ENCODE measurements around the gene UGT1A5.
"Not testable (repeated sequence)": the region's sequence is repeated elsewhere in the genome, so short reads cannot be mapped to it uniquely, and the experiment has no call there.

The UGT1A5 gene

DNA sequence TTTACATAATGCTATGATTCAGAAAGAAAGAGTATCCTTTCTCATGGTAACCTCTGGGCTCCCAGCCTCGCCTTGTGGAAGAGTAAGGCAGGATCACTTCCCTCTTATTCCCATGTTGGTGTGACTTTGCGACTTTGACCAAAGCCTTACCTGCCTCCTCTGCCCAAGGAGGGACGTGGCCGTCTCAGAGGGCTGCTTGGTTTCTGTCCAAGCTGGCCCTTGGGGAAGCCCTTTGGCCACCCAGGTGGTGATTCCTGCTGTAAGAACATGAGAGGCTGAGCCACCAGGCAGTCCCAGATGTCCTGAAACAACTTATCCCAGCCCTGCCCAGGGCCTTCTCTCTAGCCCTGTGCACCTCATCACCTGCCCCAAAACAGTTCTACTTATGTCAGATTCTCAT, 14.0 kb upstream of the UGT1A5 start:
- no peak for DNase-seq

DNA sequence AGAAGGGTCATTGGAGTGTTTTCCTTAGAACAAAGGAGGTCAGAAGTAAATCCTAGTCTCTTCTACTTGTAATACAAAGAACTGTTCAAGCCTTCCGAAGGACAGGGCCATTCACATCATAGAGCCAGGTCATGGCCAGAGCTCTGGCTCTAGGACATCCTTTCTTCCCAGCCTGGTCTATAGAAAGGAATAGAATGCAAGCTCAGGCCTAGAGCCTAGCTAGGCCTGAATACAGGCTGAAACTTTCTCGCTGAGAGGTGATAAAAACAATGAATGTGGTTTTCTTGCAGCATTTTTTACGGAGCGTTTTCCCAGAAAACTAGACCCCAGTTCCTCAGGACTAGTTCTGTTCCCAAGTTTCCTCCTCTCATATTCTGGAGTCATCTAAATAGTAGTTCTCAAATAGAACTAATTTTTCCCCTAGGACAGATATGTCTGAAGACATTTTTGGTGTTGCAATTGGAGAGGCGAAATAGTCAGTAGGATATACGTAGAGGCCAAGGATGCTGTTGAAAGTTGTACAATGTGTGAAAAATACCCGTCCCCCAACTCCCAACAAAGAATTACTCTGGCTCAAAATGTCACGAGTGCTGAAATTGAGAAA, 13.2 kb upstream of the UGT1A5 start:
- DNase-seq: no peak

DNA sequence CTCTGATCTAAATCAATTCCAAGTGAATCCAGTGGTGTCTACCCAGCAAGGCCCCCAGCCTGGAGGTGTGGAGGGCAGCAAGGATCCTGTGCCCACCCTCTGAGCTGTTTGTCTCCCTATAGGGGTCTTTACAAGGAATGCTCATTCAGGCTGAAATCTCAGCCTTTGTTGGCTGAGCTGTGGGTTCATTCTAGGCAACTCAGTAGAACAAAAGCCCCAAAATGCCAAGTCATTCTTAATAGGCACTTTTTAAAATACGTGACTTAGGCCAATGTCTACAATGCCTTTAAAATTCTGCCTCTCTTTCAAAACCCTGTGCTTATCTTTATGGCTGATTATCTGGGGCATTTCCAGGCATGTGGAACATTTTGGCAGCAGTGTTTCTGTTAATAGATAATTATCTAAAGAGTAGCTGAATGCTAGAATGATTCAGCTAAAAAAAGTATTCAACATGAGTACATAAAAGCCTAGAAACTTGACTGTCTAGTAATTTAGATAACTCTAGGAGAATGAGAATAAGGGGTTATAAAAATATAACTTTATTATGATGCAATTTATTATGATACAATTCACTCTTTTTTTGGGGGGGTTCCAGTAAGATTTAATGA, 12.6 kb upstream of the UGT1A5 start:
- DNase-seq: no peak

DNA sequence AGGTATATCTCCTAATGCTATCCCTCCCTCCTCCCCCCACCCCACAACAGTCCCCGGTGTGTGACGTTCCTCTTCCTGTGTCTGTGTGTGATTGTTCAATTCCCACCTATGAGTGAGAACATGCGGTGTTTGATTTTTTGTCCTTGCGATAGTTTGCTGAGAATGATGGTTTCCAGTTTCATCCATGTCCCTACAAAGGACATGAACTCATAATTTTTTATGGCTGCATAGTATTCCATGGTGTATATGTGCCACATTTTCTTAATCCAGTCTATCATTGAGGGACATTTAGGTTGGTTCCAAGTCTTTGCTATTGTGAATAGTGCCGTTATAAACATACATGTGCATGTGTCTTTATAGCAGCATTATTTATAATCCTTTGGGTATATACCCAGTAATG, 11.9 kb upstream of the UGT1A5 start:
- DNase-seq: not testable (repeated sequence)

DNA sequence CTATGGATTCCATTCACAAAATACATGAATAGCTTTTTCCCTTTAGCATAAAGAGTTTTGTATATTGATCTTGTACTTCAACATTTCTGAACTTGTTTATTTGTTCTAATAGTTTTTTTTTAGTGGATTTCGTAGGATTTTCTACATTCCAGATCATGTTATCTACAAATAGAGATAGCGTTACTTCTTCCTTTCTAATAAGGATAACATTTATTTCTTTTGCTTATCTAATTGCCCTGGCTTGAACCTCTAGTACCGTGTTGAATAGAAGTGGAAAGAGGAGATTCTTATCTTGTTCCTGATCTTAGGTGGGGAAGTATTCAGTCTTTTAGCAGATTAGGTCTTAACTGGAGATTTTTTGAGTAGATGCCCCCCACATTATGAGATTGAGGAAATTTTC, 10.5 kb upstream of the UGT1A5 start:
- no peak for DNase-seq

DNA sequence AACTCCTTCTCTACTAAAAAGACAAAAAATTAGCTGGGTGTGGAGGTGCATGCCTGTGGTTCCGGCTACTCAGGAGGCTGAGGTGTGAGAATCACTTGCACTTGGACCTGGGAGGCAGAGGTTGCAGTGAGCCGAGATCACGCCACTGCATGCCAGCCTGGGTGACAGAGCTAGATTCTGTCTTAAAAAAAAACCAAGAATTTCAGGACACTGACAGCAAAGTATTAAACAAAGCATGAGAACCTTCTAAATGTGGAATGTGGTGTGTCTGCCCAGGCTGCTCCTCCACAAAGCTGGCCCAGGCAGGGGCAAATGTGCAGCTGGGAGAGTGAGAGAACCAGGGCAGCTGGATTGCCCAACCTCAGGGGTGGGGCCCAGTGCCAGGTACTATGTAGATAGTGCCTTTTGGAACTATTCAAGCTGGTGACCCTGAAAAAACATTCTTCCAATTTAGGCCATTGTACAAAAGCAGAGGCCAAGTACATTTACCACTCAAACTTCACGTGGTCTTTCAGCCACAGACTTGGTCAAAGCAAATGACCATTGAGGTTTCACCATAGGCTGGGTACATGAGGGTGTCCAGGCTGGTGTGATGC, 6.7 kb upstream of the UGT1A5 start:
- no peak for DNase-seq

DNA sequence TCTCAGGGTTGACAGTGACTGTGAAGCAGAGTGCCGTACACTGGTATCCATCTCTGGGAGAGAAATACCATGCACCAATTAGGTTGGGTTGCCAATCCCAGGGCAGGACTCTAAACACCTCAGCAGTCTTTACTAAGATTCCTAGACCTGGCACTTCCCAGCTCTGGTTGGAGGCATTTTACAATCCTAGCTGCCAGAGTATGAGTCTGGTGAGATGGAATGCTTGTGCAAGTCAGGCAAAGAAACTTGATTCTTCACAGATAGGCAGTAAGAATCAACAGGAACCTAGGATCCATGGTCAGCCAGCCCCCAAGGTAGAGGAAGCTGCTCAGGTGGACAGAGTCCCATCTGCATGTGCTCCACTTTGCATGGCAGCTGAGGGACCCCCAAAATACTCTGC, 6.0 kb upstream of the UGT1A5 start:
- no peak for DNase-seq

DNA sequence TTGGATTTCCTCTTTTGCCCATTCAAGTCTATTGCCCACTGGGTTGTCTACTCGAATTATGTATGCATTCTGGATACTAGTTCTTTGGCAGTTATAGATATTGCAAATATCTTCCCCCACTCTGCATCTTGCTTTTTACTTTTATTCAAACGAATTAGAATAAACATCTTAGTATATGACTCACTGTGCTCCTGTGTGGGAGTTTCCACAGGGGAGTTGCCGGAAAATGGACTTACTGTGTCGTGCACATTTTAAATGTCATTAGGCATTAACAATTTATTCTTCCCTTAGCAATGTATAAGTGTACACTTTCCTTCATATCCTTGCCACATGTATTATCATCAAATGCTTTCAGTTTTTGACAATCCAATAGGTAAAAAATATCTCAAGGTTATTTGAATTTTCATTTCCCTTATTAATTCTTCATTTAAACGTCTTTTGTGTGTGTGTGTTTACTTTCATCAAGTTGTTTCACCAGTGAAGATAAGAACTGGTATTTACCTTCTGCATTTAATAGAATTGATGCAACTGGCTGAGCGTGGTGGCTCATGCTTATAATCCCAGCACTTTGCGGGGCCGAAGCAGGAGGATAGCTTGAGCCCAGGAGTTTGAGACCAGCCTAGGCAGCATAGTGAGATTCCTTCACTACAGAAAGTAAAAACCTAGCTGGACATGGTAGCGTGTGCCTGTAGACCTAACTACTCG, 4.6 kb upstream of the UGT1A5 start:
- no peak for DNase-seq

DNA sequence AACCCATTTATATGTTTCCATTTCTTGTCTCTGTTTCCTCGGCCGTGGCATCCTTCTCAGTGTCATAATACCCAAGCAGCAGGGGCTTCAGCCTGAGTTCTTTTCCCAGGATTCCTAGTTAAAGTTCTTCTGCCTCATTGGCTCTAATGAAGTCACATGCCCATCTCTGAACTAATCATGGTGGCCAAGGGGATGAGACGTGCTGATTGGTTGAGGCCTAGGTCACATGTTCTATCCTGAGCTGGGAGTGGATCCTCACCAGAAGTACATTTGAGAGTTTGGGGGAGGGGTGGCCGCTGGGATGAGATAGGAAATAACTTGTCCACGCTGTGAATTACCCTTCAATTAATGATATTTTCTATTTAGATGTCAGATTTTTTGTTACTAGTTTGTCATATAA, 3.8 kb upstream of the UGT1A5 start:
- DNase-seq: no peak

DNA sequence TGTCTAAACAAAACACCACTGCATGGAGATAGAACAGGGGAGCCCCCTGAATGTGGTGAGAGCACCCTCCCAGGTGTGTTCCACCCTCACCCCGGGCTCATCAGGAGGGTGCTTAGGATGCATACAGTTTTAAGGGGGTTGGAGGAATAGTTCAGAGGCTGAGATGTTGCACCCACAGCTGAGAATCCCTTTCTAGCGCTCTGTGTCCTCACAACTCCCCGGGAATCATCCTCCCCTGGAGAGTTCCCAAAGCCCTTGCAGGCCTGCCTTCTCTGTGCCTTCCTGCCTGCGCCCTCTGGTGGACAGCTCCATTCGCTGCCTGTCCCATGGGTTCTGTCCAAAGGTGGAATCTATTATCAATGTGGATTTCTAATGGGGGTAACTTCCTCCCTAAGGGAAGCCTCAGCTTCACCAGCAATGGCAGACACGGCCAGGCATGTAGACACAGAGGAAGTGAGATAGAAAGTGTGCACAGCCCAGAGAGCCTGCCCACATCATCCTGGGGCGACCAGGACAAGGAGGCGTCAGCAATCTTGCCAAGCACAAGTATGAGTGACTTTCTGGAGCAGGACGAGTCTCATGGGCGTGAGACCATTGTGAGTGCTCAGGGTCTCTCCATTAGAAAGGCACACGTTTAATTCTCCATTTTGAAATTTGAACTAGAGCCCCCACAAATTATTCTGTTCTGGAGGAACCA, 1.2 kb upstream of the UGT1A5 start:
- peak; percentile 45 for DNase-seq

DNA sequence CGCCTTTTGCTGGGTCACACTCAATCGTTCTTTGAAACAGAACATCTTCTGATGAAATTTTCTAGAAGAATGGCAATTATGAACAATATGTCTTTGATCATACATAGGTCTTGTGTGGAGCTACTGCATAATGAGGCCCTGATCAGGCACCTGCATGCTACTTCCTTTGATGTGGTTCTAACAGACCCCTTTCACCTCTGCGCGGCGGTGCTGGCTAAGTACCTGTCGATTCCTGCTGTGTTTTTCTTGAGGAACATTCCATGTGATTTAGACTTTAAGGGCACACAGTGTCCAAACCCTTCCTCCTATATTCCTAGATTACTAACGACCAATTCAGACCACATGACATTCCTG, 532 bp downstream of the UGT1A5 start:
- no peak for DNase-seq

DNA sequence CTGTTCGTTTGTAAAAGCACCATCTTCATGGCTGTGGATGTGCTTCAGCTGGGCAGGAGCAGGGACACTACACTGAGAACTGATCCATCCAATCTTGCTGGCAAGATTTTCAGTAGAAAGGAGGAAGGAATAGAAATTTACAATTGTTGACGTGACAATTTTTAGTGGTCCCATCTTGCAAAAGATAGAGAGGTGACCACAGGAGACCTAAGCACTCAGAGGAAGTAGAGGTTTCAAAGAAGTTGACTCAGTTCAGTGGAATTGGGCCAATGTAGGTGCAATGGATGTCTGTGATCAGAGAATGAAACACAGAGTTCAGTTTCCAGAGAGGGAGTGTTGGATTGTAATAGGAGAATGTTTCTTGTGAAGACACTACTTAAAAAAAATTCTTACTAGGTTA, 1.4 kb downstream of the UGT1A5 start:
- peak; percentile 21 for DNase-seq

DNA sequence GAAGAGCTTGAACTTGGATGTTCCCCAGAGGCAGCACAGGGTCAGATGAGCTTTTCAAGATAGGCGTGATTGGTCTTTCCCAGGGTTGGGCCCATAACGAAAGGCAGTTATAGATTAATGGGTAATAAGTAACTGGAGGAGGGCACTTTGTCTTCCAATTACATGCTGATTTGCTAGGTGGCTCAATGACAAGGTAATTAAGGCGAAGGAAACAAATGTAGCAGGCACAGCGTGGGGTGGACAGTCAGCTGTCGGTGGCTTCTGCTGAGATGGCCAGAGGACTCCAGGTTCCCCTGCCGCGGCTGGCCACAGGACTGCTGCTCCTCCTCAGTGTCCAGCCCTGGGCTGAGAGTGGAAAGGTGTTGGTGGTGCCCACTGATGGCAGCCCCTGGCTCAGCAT, 5.8 kb downstream of the UGT1A5 start, which contains the start of gene UGT1A4:
Gene UGT1A4 (plus strand): TSS at position 185 of the 400 bp plus-strand sequence. CDS start 85 bp downstream, at position 270.
- DNase-seq: no peak

DNA sequence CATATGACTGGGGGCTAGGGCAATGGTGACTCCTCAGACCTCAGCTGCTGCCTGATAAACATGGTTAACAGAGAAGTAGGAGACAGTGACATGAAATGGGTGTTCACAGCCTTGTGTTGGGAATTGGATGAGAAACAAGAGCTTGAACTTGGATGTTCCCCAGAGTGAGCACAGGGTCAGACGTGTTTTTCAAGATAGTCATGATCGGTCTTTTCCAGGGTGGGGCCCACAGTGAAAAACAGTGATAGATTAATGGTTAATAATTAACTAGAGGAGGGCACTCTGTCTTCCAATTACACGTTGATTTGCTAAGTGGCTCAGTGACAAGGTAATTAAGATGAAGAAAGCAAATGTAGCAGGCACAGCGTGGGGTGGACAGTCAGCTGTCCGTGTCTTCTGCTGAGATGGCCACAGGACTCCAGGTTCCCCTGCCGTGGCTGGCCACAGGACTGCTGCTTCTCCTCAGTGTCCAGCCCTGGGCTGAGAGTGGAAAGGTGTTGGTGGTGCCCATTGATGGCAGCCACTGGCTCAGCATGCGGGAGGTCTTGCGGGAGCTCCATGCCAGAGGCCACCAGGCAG, 16.1 kb downstream of the UGT1A5 start, which contains the start of gene UGT1A3:
Gene UGT1A3 (plus strand): TSS at position 320 of the 579 bp plus-strand sequence. CDS start 85 bp downstream, at position 405.
- DNase-seq: no peak

DNA sequence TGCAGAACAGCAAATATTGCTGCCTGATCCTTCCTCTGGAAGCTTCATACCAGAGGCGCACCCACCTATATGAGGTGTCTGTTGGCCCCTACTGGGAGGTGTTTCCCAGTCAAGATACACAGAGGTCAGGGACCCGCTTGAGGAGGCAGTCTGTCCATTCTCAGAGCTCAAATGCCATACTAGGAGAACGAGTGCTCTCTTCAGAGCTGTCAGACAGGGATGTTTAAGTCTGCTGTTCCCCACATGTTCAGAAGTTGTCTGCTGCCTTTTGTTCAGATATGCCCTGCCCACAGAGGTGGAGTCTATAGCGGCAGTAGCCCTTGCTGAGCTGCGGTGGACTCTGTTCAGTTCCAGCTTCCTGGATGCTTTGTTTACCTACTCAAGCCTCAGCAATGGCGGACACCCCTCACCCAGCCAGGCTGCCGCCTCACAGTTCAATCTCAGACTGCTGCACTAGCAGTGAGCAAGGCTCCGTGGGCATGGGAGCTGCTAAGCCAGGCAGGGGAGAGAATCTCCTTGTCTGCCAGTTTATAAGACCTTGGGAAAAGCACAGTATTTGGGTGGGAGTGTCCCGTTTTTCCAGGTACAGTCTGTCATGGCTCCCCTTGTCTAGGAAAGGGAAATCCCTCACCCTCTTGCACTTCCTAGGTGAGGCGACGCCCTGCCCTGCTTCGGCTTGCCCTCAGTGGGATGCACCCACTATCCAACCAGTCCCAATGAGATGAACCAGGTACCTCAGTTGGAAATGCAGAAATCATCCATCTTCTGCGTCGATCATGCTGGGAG, 24.4 kb downstream of the UGT1A5 start:
- not testable (repeated sequence) for DNase-seq

DNA sequence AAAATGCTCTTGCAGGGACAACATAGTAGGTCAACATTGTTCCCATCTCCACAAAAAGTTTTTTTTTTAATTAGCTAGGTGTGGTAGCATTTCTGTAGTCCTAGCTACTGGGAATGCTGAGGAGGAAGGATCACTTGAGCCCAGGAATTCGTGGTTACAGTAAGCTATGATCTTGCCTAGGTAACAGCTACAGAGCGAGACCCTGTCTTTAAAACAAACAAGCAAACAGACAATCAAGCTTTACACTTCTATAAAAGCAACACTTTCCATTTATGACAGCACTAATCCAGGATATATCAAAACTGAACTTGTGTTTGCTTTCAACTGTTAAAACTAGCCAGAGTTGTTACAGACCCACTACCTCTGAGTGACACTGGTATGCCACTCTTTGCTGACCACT, 28.2 kb downstream of the UGT1A5 start:
- no peak for DNase-seq

DNA sequence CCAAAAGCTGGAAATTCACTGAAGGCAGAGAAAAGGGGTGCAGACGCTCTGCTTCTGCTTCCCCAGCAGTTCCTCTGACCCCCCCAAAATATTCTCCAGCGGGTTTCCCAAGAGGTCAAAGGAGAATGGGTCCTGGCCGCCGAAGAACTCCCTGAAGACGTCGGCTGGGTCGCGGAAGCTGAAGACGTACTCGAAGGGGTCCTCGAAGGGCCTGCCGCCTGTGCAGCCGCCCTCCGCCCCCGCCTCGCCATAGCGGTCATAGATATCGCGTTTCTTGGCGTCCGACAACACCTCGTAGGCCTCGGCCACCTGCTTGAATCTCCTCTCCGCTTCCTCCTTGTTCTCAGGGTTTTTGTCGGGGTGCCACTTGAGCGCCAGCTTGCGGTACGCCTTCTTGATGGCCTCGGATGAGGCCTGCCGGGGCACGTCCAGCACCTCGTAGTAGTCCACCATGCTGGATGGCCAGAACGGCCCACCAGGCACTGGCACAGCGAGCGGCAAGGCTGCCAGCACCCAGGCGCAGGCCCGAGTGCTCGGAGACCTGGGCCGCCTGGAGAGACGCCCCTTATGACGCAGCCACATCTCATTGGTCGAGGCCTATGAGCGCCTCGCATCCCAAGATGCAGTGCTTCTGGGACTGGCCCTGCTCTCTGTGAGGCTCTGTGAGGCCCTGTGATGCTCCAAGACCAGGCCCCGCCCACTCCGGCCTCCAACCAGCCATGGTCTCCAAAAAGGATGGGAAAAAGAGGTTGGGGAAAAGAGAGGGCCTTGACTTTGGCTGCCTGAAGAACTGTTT, 31.0 kb downstream of the UGT1A5 start:
- DNase-seq: no peak

DNA sequence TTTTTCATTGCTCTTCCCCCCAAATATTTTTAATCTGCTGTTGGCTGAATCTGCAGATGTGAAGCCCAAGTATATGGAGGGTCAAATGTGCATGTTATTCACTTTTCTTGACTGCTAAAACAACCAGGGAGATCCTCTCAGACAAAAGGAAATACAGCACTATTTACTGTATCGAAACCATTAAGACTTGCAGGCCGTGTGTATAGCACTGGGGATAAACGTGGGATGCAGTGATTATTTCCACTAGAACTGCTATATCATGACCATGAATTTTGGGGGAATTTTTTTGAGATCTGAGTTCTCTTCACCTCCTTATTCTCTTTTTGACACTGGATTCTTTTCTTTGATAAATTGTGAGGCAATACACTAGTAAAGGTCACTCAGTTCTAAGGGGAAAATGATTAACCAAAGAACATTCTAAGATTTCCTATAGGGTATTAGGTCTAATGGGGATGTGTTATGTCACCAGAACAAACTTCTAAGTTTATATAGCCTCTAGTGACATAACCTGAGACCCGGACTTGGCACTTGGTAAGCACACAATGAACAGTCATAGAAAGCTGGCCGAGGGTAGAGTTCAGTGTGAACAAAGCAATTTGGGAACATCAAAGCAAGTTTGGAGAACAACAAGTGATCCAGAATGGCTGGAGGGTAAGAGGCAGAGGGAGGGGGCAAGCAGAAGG, 32.5 kb downstream of the UGT1A5 start:
- no peak for DNase-seq

DNA sequence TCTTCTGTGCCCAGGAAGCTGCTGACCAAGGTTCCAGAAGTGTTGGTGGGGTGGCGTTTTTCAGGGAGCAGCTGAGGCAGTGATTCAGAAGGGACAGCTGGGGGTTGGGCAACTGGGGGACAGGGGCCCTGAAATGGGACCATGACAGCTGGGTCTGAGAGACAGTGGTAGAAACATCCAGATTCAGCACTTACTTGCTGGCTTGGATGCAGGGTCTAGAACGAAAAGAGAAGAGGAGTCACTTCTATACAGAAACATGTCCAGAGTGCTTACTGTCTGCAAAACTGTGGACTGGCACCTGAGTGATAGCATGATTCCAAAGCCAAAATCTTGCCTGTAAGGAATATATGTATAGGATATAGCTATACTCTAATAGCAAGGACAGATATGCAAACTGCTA, 33.1 kb downstream of the UGT1A5 start:
- DNase-seq: not testable (repeated sequence)

DNA sequence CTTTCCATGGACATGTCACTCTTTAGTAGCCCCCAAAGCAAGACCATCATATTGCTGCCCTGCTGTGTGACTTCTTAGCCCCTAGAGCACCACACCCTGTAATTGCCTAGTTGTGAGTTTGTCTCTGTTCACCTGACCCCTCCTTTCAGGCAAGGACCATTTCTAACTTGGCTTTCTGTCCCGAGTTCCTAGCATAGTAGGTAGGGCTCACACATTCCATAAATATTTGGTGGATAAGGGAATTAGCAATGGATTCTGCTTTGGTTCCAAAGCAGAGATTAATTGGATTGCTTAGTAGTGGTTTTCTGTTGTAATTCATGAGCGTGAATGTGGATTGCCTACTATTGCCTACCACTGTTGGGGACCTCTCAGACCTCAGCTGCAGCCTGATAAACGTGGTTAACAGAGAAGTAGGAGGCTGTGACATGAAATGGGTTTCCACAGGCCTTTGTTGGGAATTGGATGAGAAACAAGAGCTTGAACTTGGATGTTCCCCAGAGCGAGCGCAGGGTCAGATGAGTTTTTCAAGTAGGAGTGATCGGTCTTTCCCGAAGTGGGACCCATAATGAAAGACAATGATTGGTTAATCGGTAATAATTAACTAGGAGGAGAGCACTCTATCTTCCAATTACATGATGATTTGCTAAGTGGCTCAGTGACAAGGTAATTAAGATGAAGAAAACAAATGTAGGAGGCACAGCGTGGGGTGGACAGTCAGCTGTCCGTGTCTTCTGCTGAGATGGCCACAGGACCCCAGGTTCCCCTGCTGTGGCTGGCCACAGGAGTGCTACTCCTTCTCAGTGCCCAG, 34.0 kb downstream of the UGT1A5 start:
- no peak for DNase-seq

Data from MV-4-11 (cell line).